HFFc6 (cell line): ENCODE data around the gene DLX5. TPM values are rescaled to one million over a fixed set of nuclear protein-coding genes. Genes with fewer than 3 reads are reported as not detected.

Experiments
- DNase-seq: peaks from one replicate; pipeline ENCODE4 v3.0.0-alpha.2; 2018
- H3K27ac Mint-ChIP-seq: 2 replicates; pipeline ENCODE4 v1.8.0; 2020; ENCODE audit warnings: mild to moderate bottlenecking, mixed read lengths
- H3K27me3 Mint-ChIP-seq: 2 replicates; pipeline ENCODE4 v1.8.0; 2021; ENCODE audit warnings: mild to moderate bottlenecking, moderate library complexity, mixed read lengths; ENCODE audit not compliant: insufficient read depth
- H3K36me3 Mint-ChIP-seq: 2 replicates; pipeline ENCODE4 v1.8.0; 2021; ENCODE audit warnings: low read depth, mixed read lengths
- H3K4me1 Mint-ChIP-seq: 2 replicates; pipeline ENCODE4 v1.8.0; 2020; ENCODE audit warnings: low read depth, mixed read lengths
- H3K4me3 Mint-ChIP-seq: 2 replicates; pipeline ENCODE4 v1.8.0; 2020; ENCODE audit warnings: mild to moderate bottlenecking, moderate library complexity, mixed read lengths
- H3K9me3 Mint-ChIP-seq: 2 replicates; pipeline ENCODE4 v1.8.0; 2020; ENCODE audit warnings: mild to moderate bottlenecking, mixed read lengths
- total RNA-seq, 6 experiments: library from RNA; stranded (reverse); fragmentation: NEBNext Ultra II Directional; extraction: Animal tissue kit (Norgen Biotek cat#: 25700); gene quantifications; 2 replicates in 1 of 6; 3 replicates in 5 of 6; pipeline ENCODE4 v1.2.3, GENCODE V29; 2021
- TF ChIP-seq, protein P1 (sequence below): fragments of 200-600 bp; sonication (generic); IDR thresholded peaks from 2 replicates; pipeline ENCODE4 v1.5.0; 2021; ENCODE audit warnings: antibody characterized with exemption, mild to moderate bottlenecking

Gene DLX5
- total RNA-seq, 6 experiments from 2014 or later = not detected

DNA sequence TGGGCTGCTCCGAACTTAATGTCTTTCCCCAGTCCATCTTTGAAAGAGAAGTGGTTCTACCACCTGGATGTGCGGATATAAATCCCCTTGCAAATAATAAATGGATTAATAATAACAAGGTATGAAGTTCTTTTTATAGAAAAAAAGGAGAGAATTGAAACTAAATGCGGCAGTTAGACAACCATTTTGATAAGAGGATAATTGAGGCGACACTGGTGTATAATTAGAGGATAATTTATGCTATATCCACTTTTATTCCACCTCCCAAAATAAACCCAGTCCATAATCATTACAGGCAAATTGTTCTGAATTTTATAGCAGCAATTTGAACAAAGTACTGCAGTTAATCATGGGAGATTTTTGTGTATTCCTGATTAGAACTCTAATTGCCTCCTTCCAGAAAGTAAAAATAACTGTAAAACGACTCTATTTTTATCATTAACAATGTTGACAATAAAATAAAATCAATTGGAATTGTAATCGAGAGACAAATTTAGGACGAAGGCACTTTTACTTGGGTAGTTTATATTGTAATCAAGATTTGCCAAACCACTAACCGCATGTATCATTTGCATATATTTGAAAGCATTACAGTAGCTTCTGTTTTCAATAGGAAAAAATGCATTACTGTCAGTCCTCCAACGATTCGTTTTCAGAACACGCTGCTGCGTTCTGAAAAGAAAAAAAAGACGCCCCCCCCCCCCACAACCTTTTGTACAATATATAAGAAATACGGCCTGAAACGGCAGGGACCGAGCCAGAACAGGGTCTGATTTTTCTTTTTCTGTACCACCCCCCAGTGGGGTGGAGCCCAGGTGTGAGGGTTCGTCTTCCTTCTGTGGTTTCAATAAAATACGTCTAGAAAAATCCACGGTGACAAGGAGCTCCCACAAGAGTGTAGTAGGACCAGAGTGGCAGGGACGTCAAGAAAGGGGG is 20.1 kb downstream of the DLX5 start:
- TF ChIP-seq, protein P1, sequence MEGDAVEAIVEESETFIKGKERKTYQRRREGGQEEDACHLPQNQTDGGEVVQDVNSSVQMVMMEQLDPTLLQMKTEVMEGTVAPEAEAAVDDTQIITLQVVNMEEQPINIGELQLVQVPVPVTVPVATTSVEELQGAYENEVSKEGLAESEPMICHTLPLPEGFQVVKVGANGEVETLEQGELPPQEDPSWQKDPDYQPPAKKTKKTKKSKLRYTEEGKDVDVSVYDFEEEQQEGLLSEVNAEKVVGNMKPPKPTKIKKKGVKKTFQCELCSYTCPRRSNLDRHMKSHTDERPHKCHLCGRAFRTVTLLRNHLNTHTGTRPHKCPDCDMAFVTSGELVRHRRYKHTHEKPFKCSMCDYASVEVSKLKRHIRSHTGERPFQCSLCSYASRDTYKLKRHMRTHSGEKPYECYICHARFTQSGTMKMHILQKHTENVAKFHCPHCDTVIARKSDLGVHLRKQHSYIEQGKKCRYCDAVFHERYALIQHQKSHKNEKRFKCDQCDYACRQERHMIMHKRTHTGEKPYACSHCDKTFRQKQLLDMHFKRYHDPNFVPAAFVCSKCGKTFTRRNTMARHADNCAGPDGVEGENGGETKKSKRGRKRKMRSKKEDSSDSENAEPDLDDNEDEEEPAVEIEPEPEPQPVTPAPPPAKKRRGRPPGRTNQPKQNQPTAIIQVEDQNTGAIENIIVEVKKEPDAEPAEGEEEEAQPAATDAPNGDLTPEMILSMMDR = no peak
- Mint-ChIP-seq H3K9me3 (no peaks in the 10 kb centered on the region), H3K27ac (no peak overlapping the region), H3K36me3 (no peaks in the 10 kb centered on the region; the same call in 1 of the 2 replicates), H3K4me3 (no peak overlapping the region), H3K27me3 (peaks cover 50% of the 10 kb centered on the region), H3K4me1 (no peaks in the 10 kb centered on the region)
- DNase-seq = no peak

DNA sequence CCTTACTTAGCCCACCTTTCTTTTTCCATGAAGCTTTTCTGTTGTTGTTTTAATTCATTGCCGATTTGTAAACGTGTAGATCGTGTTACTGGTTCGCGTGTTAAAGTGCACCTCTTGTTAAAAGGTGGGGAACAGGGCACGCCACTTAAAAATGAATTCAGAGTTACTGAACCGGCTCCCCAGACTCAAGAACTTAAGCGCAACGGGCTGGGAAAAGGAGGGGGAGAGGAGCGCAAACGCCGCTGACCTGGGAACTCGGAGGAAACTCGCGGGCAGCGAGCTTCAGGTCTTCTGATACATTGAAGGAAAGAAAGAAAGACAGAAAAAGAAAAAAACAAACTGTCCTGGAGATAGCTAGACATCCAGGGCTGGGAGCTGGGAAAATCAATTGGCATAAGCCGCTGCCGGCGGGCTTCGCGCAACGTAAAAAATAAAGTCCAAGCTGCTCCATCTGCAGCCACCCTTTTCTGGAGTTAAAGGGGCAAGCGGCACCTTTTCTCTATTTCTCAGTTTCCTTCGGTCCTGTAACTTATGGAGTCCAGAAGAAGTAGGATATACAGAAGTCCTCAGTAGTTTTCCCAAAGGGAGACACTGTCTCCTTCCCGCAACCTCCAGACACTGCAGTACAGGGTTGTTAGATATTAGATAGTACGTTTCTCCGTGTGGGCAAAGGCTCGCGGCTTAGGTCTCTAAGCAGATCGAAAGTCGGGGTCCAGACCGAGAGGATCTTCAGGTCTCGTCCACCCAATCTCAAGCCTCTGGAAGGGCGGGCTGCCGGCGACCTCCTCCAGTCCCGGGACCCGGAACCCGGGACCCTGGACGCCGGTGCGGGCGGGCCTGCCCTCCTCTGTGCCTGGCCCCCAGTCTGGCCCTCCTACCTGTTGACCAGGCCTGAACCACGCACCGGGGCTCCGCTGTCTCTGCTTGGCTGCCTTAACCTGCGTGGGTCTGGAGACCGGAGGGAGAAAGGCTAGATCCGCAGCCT is 21.1 kb downstream of the DLX5 start:
- TF ChIP-seq, protein P1 = no peak
- Mint-ChIP-seq H3K4me1 (no peaks in the 10 kb centered on the region), H3K4me3 (no peak overlapping the region), H3K36me3 (no peaks in the 10 kb centered on the region; the same call in 1 of the 2 replicates), H3K27ac (no peak overlapping the region), H3K9me3 (no peaks in the 10 kb centered on the region), H3K27me3 (peaks cover 57% of the 10 kb centered on the region)
- DNase-seq = no peak

DNA sequence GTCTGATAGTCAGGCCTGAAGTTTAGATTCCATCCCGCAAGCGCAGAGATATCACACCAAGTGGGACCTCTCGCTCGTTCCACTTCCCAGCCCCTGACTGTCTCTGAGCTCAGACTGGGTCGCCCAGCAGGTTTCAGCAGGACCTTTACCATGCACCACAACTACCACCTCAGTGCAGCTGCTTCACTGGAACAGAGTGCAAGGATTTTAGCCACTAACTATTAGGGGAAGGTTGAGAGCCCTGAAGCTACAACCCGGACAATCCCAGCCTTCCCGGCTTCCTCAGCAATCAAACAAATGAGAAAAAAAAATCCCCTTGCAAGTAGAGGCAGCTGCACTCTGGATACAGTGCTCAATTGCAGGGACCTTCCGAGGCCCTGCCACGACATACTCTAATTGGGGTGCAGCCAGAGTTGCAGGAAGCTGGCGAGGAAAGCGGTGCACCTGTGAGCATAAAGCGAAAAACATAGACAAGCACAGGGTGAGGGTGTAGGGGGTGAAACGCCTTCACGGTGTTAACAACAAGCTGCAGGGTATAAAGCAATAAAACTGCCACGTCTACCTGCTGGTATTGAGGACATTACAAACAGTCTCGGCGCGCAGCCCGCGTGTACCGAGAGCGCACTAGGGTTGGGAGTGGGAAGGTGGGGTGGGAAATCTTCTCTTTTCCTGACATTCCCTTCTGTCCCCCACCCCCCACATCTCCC is 21.9 kb downstream of the DLX5 start:
- no peak overlapping the region for H3K4me3 Mint-ChIP-seq
- TF ChIP-seq, protein P1 = no peak
- H3K27me3 Mint-ChIP-seq = peaks cover 65% of the 10 kb centered on the region
- no peaks in the 10 kb centered on the region; the same call in 1 of the 2 replicates for H3K36me3 Mint-ChIP-seq
- H3K9me3 Mint-ChIP-seq = no peaks in the 10 kb centered on the region
- H3K4me1 Mint-ChIP-seq = no peaks in the 10 kb centered on the region
- DNase-seq = no peak
- H3K27ac Mint-ChIP-seq = no peak overlapping the region

DNA sequence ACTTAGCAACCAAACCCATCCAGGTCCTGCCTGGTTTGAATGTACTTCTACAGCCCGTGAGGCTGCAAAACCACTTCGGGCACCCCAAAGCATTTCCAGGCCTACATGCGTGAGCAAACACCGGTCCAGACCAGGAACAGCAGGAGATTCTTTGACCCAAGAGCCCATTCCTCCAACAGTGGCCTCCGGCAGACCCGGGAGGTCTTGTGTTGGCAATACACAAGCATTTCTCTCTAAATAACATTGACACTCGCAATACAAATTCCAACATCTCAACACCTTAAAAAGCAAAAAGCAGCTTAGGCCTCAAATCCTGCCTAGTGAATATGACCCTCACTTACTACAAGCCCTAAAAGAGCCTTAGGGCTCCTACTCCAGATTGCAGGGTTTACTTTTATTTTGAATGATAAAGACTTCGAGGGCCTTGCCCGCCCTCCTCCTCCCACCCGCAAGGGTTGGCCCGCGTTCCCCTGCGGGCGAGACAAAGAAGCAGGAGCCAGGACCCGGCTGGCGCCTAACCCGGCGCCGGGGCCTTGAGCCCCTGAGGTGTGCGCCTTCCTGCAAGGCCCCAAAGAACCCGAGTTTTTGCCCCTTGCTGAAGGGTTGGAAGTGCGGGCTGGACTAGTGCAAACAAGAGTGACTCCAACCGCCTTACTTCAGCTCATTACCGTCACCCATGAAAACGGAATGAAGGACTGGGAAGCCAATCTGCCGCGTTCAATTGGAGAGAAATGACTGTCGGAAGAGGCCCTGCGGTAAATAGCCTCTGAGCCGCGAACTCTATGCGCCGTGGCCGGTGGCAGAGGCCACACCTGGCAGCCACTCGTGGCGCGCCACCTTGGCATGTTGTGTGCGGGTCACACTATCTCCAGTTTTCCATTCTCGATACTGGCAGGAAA is 22.7 kb downstream of the DLX5 start:
- H3K4me3 Mint-ChIP-seq = no peak overlapping the region
- DNase-seq = no peak
- H3K27me3 Mint-ChIP-seq = peaks cover 66% of the 10 kb centered on the region
- no peaks in the 10 kb centered on the region for H3K36me3 Mint-ChIP-seq
- TF ChIP-seq, protein P1 = no peak
- H3K27ac Mint-ChIP-seq = no peak overlapping the region
- H3K9me3 Mint-ChIP-seq = no peaks in the 10 kb centered on the region
- H3K4me1 Mint-ChIP-seq = no peaks in the 10 kb centered on the region
